Naive thymus-derived CD4-positive, alpha-beta T cell (primary cell): ENCODE data around the gene SLIT3. TPM values are rescaled to one million over a fixed set of nuclear protein-coding genes. Genes with fewer than 3 reads are reported as not detected.

Experiments used
- ATAC-seq: fragments of 150-1000 bp; cut with Tn5 transposase; 2 replicates; pipeline ENCODE4 v1.10.0; 2021; ENCODE audit warnings: mild to moderate bottlenecking, moderate library complexity
- CTCF ChIA-PET: fragments of 350-600 bp; sonication (Branson Sonifier 250); formaldehyde crosslinking; loops from one replicate; lab custom pipeline; 2021; ENCODE audit warnings: antibody characterized with exemption; lab: Charles Lee
- POLR2A ChIA-PET: fragments of 350-600 bp; sonication (Branson Sonifier 250); formaldehyde crosslinking; loops from one replicate; lab custom pipeline; 2021; ENCODE audit warnings: antibody characterized with exemption, inconsistent platforms; lab: Charles Lee
- DNase-seq, 9 donors: peaks; one replicate each; pipeline versions ENCODE4 v3.0.0 to v3.0.0-alpha.2; 2020 to 2022; ENCODE audit warnings: mixed read lengths in 1 of 9
- H3K27ac ChIP-seq: one replicate; pipeline ENCODE4 v1.7.0; 2013; ENCODE audit warnings: mild to moderate bottlenecking, low read depth, low read length, moderate library complexity
- H3K27me3 ChIP-seq, 2 donors: one replicate each; pipeline ENCODE4 v1.7.0; 2013; ENCODE audit warnings: low read length in 2 of 2, mild to moderate bottlenecking in 2 of 2, moderate library complexity in 2 of 2; ENCODE audit not compliant: control insufficient read depth in 2 of 2, insufficient read depth in 2 of 2
- H3K36me3 ChIP-seq, 3 experiments: 1 replicate in 2 of 3; 2 replicates in 1 of 3; pipeline ENCODE4 v1.7.0; 2013; ENCODE audit warnings: low read length in 3 of 3, mild to moderate bottlenecking in 3 of 3, moderate library complexity in 1 of 3; ENCODE audit not compliant: insufficient read depth in 3 of 3, control insufficient read depth in 2 of 3
- H3K4me1 ChIP-seq, 2 donors: one replicate each; pipeline ENCODE4 v1.7.0; 2013; ENCODE audit warnings: low read length in 2 of 2, mild to moderate bottlenecking in 2 of 2, moderate library complexity in 1 of 2; ENCODE audit not compliant: control insufficient read depth in 2 of 2, insufficient read depth in 2 of 2
- H3K4me3 ChIP-seq: 2 replicates; pipeline ENCODE4 v1.7.0; 2013; ENCODE audit warnings: mild to moderate bottlenecking, low read length
- H3K9me3 ChIP-seq, 3 experiments: 1 replicate in 2 of 3; 2 replicates in 1 of 3; pipeline ENCODE4 v1.7.0; 2013; ENCODE audit warnings: low read length in 3 of 3; ENCODE audit not compliant: control insufficient read depth in 2 of 3
- H3K27ac Mint-ChIP-seq, 9 donors: one replicate each; pipeline ENCODE4 v1.8.0; 2020 to 2022; ENCODE audit warnings: mixed read lengths in 9 of 9, mild to moderate bottlenecking in 8 of 9, moderate library complexity in 5 of 9, inconsistent platforms in 2 of 9
- H3K27me3 Mint-ChIP-seq, 5 donors: one replicate each; pipeline ENCODE4 v1.8.0; 2021 to 2022; ENCODE audit warnings: mixed read lengths in 5 of 5, mild to moderate bottlenecking in 1 of 5
- H3K36me3 Mint-ChIP-seq, 5 donors: one replicate each; pipeline ENCODE4 v1.8.0; 2020 to 2022; ENCODE audit warnings: mixed read lengths in 5 of 5, mild to moderate bottlenecking in 3 of 5, inconsistent platforms in 1 of 5
- H3K4me1 Mint-ChIP-seq, 7 donors: one replicate each; pipeline ENCODE4 v1.8.0; 2020 to 2022; ENCODE audit warnings: mixed read lengths in 7 of 7, mild to moderate bottlenecking in 3 of 7, inconsistent platforms in 1 of 7
- H3K4me3 Mint-ChIP-seq, 10 donors: one replicate each; pipeline ENCODE4 v1.8.0; 2020 to 2022; ENCODE audit warnings: mild to moderate bottlenecking in 10 of 10, mixed read lengths in 10 of 10, moderate library complexity in 6 of 10, inconsistent platforms in 2 of 10
- H3K9me3 Mint-ChIP-seq, 11 donors: one replicate each; pipeline ENCODE4 v1.8.0; 2020 to 2022; ENCODE audit warnings: mixed read lengths in 11 of 11, mild to moderate bottlenecking in 4 of 11, inconsistent platforms in 1 of 11, moderate library complexity in 1 of 11
- intact Hi-C, 2 donors: fragments of 100-400 bp; cut with micrococcal nuclease; formaldehyde crosslinking; loops; one replicate each; pipeline ENCODE4 v1.15.1; 2023
- polyA plus RNA-seq, 2 donors: library from polyadenylated mRNA; unstranded; fragments of 300-500 nt; fragmentation: Illumina TruSeq; gene quantifications; one replicate each; pipeline ENCODE4 v1.2.3, GENCODE V29; 2021
- total RNA-seq, 6 experiments: library from RNA in 5 of 6; stranded (reverse) in 5 of 6; gene quantifications; 1 replicate in 5 of 6; 2 replicates in 1 of 6; pipeline ENCODE4 v1.2.3 and lab custom pipeline; 2021 to 2026

The SLIT3 gene
- total and polyA plus RNA-seq, 7 experiments from 2014 or later, result 0.34 TPM; not detected in 6

GRCh38 chr5:169131616-169132301 lies 169.2 kb downstream of the SLIT3 start:
- Histone ChIP-seq H3K27ac (no peak overlapping the region), H3K9me3 (no peaks in the 10 kb centered on the region), H3K4me3 (no peak overlapping the region), H3K36me3 (no peaks in the 10 kb centered on the region), H3K4me1 (no peaks in the 10 kb centered on the region), H3K27me3 (no peaks in the 10 kb centered on the region)
- intact Hi-C loops, result no loop called here
- no peaks in the 10 kb centered on the region for H3K36me3 Mint-ChIP-seq
- no peaks in the 10 kb centered on the region for H3K4me1 Mint-ChIP-seq
- no peak for ATAC-seq
- ChIA-PET POLR2A (no interaction called here), CTCF (no interaction called here)
- H3K4me3 Mint-ChIP-seq, result no peak overlapping the region
- peaks cover 0 to 6% (median 0%) of the 10 kb centered on the region in 5 donors for H3K27me3 Mint-ChIP-seq
- no peak overlapping the region for H3K27ac Mint-ChIP-seq
- no peaks in the 10 kb centered on the region for H3K9me3 Mint-ChIP-seq
- no peak for DNase-seq

GRCh38 chr5:169128679-169129078 lies 172.3 kb downstream of the SLIT3 start:
- no peaks in the 10 kb centered on the region for H3K36me3 Mint-ChIP-seq
- Histone ChIP-seq H3K4me3 (no peak overlapping the region), H3K9me3 (no peaks in the 10 kb centered on the region), H3K4me1 (no peaks in the 10 kb centered on the region), H3K27ac (no peak overlapping the region), H3K36me3 (no peaks in the 10 kb centered on the region), H3K27me3 (no peaks in the 10 kb centered on the region)
- ATAC-seq (no peak), DNase-seq (no peak)
- intact Hi-C loops, result no loop called here
- no peak overlapping the region for H3K27ac Mint-ChIP-seq
- ChIA-PET CTCF (no interaction called here), POLR2A (no interaction called here)
- H3K4me3 Mint-ChIP-seq, result no peak overlapping the region
- H3K27me3 Mint-ChIP-seq, result peaks cover 0 to 8% (median 0%) of the 10 kb centered on the region in 5 donors
- H3K4me1 Mint-ChIP-seq, result no peaks in the 10 kb centered on the region
- no peaks in the 10 kb centered on the region for H3K9me3 Mint-ChIP-seq

- no peaks in the 10 kb centered on the region for H3K9me3 ChIP-seq
- H3K36me3 ChIP-seq, result no peaks in the 10 kb centered on the region
- H3K9me3 Mint-ChIP-seq, result peaks cover 0 to 7% (median 0%) of the 10 kb centered on the region in 11 donors
- no peaks in the 10 kb centered on the region for H3K36me3 Mint-ChIP-seq
- POLR2A ChIA-PET, result no interaction called here
- H3K27ac ChIP-seq, result no peak overlapping the region
- H3K4me3 ChIP-seq, result no peak overlapping the region
- DNase-seq (no peak), ATAC-seq (no peak)
- H3K4me3 Mint-ChIP-seq, result no peak overlapping the region
- H3K27ac Mint-ChIP-seq, result no peak overlapping the region
- no peaks in the 10 kb centered on the region for H3K27me3 ChIP-seq
- H3K4me1 ChIP-seq, result no peaks in the 10 kb centered on the region
- H3K4me1 Mint-ChIP-seq, result no peaks in the 10 kb centered on the region
- intact Hi-C loops, result no loop called here
- CTCF ChIA-PET, result no interaction called here
- peaks cover 0 to 8% (median 0%) of the 10 kb centered on the region in 5 donors for H3K27me3 Mint-ChIP-seq
Observed at GRCh38 chr5:169127431-169127830, 173.5 kb downstream of the SLIT3 start.

GRCh38 chr5:169126481-169127021 lies 174.4 kb downstream of the SLIT3 start:
- intact Hi-C loops, result no loop called here
- Mint-ChIP-seq H3K36me3 (no peaks in the 10 kb centered on the region), H3K4me3 (no peak overlapping the region), H3K4me1 (no peaks in the 10 kb centered on the region), H3K27ac (no peak overlapping the region), H3K9me3 (peaks cover 0 to 7% (median 0%) of the 10 kb centered on the region in 11 donors), H3K27me3 (peaks cover 0 to 8% (median 0%) of the 10 kb centered on the region in 5 donors)
- no peaks in the 10 kb centered on the region for H3K4me1 ChIP-seq
- DNase-seq (no peak), ATAC-seq (no peak)
- no peak overlapping the region for H3K4me3 ChIP-seq
- POLR2A ChIA-PET, result no interaction called here
- no peaks in the 10 kb centered on the region for H3K9me3 ChIP-seq
- no peaks in the 10 kb centered on the region for H3K27me3 ChIP-seq
- CTCF ChIA-PET, result no interaction called here
- H3K27ac ChIP-seq, result no peak overlapping the region
- H3K36me3 ChIP-seq, result no peaks in the 10 kb centered on the region

GRCh38 chr5:169125571-169125970 lies 175.4 kb downstream of the SLIT3 start:
- no peaks in the 10 kb centered on the region for H3K36me3 Mint-ChIP-seq
- Histone ChIP-seq H3K4me1 (no peaks in the 10 kb centered on the region), H3K27me3 (no peaks in the 10 kb centered on the region), H3K9me3 (no peaks in the 10 kb centered on the region), H3K27ac (no peak overlapping the region), H3K4me3 (no peak overlapping the region), H3K36me3 (no peaks in the 10 kb centered on the region)
- ChIA-PET POLR2A (no interaction called here), CTCF (no interaction called here)
- no peak overlapping the region for H3K27ac Mint-ChIP-seq
- ATAC-seq (no peak), DNase-seq (no peak)
- H3K27me3 Mint-ChIP-seq, result peaks cover 0 to 12% (median 0%) of the 10 kb centered on the region in 5 donors
- intact Hi-C loops, result no loop called here
- peaks cover 0 to 7% (median 0%) of the 10 kb centered on the region in 11 donors for H3K9me3 Mint-ChIP-seq
- H3K4me3 Mint-ChIP-seq, result no peak overlapping the region
- H3K4me1 Mint-ChIP-seq, result no peaks in the 10 kb centered on the region

GRCh38 chr5:169122951-169123350 lies 178.0 kb downstream of the SLIT3 start:
- Histone ChIP-seq H3K27ac (no peak overlapping the region), H3K4me3 (no peak overlapping the region), H3K4me1 (no peaks in the 10 kb centered on the region), H3K36me3 (no peaks in the 10 kb centered on the region), H3K27me3 (no peaks in the 10 kb centered on the region), H3K9me3 (no peaks in the 10 kb centered on the region)
- H3K4me1 Mint-ChIP-seq, result no peaks in the 10 kb centered on the region
- no peak for ATAC-seq
- peaks cover 0 to 16% (median 0%) of the 10 kb centered on the region in 5 donors for H3K27me3 Mint-ChIP-seq
- peaks cover 0 to 7% (median 0%) of the 10 kb centered on the region in 11 donors for H3K9me3 Mint-ChIP-seq
- POLR2A ChIA-PET, result no interaction called here
- H3K27ac Mint-ChIP-seq, result no peak overlapping the region
- no peak for DNase-seq
- H3K36me3 Mint-ChIP-seq, result no peaks in the 10 kb centered on the region
- intact Hi-C loops, result no loop called here
- CTCF ChIA-PET, result interaction anchor here (0.7 kb wide), 1 partner anchor 186 kb away, joined by 3 read pairs; no protein-coding TSS in a partner anchor
- no peak overlapping the region for H3K4me3 Mint-ChIP-seq
